SJSA1 (cell line): ENCODE measurements around the gene ACACA. TPM values are rescaled to one million over a fixed set of nuclear protein-coding genes. Genes with fewer than 3 reads are reported as not detected.
"Not testable (repeated sequence)": the region's sequence is repeated elsewhere in the genome, so short reads cannot be mapped to it uniquely, and the experiment has no call there.

Experiments
- DNase-seq, 2 experiments: peaks; one replicate each; pipeline ENCODE4 v3.0.0-alpha.2; 2015 to 2020; ENCODE audit warnings: low spot score in 2 of 2, low read depth in 1 of 2
- H3K27ac ChIP-seq: fragments of 250-450 bp; sonication (Bioruptor Pico); 2 replicates; pipeline ENCODE4 v1.5.1; 2020; ENCODE audit warnings: mild to moderate bottlenecking, moderate library complexity
- H3K27me3 ChIP-seq: fragments of 250-450 bp; sonication (Bioruptor Pico); replicated peaks from 2 replicates; pipeline ENCODE4 v1.5.1; 2020; ENCODE audit warnings: mild to moderate bottlenecking, moderate library complexity
- H3K36me3 ChIP-seq: fragments of 250-450 bp; sonication (Bioruptor Pico); 2 replicates; pipeline ENCODE4 v1.5.1; 2020; ENCODE audit warnings: mild to moderate bottlenecking
- H3K4me1 ChIP-seq: fragments of 250-450 bp; sonication (Bioruptor Pico); replicated peaks from 2 replicates; pipeline ENCODE4 v1.6.1; 2021; ENCODE audit warnings: mild to moderate bottlenecking
- H3K4me3 ChIP-seq: fragments of 250-450 bp; sonication (Bioruptor Pico); 2 replicates; pipeline ENCODE4 v1.5.1; 2020; ENCODE audit warnings: mild to moderate bottlenecking
- H3K9me3 ChIP-seq: fragments of 250-450 bp; sonication (Bioruptor Pico); replicated peaks from 2 replicates; pipeline ENCODE4 v1.5.1; 2020; ENCODE audit warnings: mild to moderate bottlenecking
- total RNA-seq: library from RNA; depleted of rRNA; stranded (reverse); fragments of >200 nt; shearing (Covaris generic); gene quantifications from 2 replicates; pipeline ENCODE4 v1.2.3, GENCODE V29; 2014

The ACACA gene
- total RNA-seq, 1 experiment from 2014 or later = 23.4 TPM

DNA sequence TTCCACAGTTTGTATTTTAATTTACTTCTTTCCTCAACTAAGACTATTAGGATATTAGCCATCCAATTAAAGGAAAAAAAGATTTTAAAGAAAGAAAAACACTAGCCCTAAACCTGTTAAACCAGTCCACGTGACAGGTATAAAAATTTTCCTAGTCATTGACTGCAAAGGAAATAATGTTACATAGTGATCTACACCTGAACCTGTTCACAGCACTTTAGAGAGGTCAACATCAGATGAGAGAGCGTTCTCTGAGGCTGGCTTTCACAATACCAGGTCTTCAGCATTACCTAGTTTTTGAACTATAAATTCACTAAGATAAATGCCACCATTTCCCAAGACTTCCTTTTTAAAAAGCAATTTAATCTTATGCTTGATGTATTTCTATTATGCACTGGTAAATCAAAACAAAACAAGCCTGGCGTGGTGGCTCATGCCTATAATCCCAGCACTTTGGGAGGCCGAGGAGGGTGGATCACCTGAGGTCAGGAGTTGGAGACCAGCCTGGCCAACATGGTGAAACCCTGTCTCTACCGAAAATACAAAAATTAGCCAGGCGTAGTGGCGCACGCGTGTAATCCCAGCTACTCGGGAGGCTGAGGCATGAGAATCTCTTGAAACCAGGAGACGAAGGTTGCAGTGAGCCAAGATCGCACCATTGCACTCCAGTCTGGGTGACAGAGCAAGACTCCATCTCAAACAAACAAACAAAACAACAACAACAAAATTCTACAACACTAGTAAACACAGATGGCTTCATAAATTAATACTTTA is 49.7 kb downstream of the ACACA start:
- not testable (repeated sequence) for H3K9me3 ChIP-seq, H3K36me3 ChIP-seq, H3K4me3 ChIP-seq, H3K27ac ChIP-seq, DNase-seq, H3K27me3 ChIP-seq
- peaks cover 20% of the 10 kb centered on the region for H3K4me1 ChIP-seq

DNA sequence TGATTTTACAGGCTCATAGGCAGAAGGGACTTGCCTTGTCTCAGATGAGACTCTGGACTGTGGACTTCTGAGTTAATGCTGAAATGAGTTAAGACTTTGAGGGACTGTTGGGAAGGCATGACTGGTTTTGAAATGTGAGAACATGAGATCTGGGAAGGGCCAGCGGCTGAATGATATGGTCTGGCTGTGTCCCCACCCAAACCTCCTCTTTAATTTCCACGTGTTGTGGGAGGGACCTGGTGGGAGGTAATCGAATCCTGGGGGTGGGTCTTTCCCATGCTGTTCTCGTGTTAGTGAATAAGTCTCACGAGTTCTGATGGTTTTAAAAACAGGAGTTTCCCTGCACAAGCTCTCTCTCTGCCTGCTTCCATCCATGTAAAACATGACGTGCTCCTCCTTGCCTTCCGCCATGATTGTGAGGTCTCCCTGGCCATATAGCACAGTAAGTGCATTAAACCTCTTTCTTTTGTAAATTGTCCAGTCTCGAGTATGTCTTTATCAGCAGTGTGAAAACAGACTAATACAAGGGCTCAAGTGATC is 59.7 kb downstream of the ACACA start:
- H3K9me3 ChIP-seq, H3K36me3 ChIP-seq, H3K27ac ChIP-seq, H3K27me3 ChIP-seq, H3K4me1 ChIP-seq, H3K4me3 ChIP-seq, DNase-seq: not testable (repeated sequence)

DNA sequence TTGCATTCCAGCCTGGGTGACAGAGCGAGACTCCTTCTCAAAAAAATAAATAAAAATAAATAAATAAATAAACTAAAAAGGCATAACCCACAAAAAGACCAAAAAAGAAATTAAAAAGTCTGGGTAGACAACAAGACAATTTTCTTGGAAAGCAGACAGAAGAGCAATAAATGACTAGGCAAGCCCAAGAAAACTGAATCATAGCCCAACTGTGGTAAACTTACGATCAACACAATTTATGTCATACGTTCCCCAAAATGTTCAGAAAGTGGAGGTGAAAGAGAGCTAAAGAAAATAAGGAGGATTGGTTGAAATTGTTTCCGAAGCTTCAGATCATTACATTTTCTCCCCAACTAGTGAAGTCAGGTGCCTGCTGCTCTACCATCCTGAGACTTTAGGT is 62.1 kb downstream of the ACACA start:
- no peak overlapping the region for H3K27ac ChIP-seq
- no peak for DNase-seq
- H3K27me3 ChIP-seq = no peaks in the 10 kb centered on the region
- H3K4me1 ChIP-seq = no peaks in the 10 kb centered on the region
- H3K36me3 ChIP-seq = no peaks in the 10 kb centered on the region
- no peak overlapping the region for H3K4me3 ChIP-seq
- H3K9me3 ChIP-seq = no peaks in the 10 kb centered on the region

DNA sequence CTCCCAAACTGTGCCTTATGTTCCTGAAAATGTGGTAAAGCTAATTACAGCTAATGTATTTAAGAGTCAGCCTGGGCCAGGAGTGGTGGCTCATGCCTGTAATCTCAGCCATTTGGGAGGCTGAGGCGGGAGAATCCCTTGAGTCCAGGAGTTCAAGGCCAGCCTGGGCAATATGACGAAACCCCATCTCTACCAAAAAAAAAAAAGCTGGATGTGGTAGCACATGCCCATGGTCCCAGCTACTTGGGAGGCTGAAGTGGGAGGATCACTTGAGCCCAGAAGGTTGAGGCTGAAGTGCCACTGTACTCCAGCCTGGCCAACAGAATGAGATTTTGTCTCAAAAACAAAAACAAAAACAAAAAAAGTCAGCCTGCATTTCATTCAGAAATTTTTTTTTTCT is 64.0 kb downstream of the ACACA start:
- Histone ChIP-seq H3K36me3 (no peaks in the 10 kb centered on the region), H3K27me3 (no peaks in the 10 kb centered on the region), H3K4me3 (no peak overlapping the region), H3K27ac (no peak overlapping the region), H3K9me3 (no peaks in the 10 kb centered on the region; the same call in 1 of the 2 replicates), H3K4me1 (no peaks in the 10 kb centered on the region)
- DNase-seq = no peak

DNA sequence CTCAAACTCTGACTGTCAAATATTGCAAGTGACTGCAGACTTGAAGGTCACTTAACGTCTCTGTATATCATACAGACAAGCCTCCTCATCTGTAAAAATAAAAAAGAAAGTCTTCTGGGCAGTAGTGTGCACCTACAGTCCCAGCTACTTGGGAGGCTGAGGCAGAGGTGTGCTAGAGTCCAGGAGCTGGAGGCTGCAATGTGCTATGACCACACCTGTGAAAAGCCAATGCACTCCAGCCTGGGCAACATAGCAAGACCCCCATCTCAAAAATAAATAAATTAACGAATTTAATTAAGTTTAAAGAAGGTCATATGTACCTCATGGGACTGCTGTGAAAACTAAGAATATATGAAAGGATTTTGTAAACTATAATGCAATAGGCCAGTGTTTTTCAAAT is 65.8 kb downstream of the ACACA start:
- Histone ChIP-seq H3K4me3 (no peak overlapping the region), H3K36me3 (peaks cover 5% of the 10 kb centered on the region; the same call in 1 of the 2 replicates), H3K4me1 (no peaks in the 10 kb centered on the region), H3K27me3 (no peaks in the 10 kb centered on the region), H3K9me3 (no peaks in the 10 kb centered on the region; the same call in 1 of the 2 replicates), H3K27ac (no peak overlapping the region)
- no peak for DNase-seq

DNA sequence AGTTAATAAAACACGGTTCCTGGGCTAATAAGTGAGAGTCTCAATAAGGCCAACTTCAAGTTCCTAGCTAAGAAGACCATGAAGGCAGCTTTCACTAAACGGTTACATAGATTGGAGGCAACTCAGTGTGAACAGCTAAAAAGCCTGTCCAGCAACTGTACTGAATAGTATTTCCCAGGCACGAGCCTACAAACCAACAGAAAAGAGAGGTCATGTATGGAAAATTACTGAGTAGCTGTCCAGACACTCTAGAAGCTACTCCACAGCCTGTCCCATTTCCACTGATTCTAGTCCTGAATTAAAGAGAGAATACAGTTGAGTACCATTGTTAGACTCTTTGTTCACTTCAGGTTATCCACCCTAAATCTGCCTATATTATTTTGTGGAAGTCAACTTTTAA is 67.3 kb downstream of the ACACA start:
- Histone ChIP-seq H3K27ac (no peak overlapping the region), H3K9me3 (no peaks in the 10 kb centered on the region; the same call in 1 of the 2 replicates), H3K36me3 (peaks cover 5% of the 10 kb centered on the region; the same call in 1 of the 2 replicates), H3K4me3 (no peak overlapping the region), H3K27me3 (no peaks in the 10 kb centered on the region), H3K4me1 (no peaks in the 10 kb centered on the region)
- no peak for DNase-seq

DNA sequence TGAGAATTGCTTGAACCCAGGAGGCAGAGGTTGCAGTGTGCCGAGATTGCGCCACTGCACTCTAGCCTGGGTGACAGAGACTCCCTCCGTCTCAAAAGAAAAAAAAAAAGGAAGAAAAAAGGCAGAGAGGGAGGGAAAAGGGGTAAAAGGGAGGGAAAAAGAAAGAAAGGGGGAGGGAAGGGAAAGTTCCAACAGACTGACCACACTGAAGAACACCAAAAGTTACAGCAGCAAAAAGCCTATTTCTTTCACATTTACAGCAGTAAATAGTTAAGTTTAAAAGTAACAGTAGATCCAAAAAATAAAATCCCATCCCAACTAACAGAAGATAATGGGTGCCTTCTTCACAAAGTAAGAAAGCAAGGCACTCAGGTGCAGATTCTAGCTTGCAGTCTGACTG is 67.8 kb downstream of the ACACA start:
- no peaks in the 10 kb centered on the region; the same call in 1 of the 2 replicates for H3K9me3 ChIP-seq
- H3K4me1 ChIP-seq = no peaks in the 10 kb centered on the region
- peaks cover 5% of the 10 kb centered on the region; the same call in 1 of the 2 replicates for H3K36me3 ChIP-seq
- H3K4me3 ChIP-seq = no peak overlapping the region
- no peak overlapping the region for H3K27ac ChIP-seq
- no peak for DNase-seq
- H3K27me3 ChIP-seq = no peaks in the 10 kb centered on the region

DNA sequence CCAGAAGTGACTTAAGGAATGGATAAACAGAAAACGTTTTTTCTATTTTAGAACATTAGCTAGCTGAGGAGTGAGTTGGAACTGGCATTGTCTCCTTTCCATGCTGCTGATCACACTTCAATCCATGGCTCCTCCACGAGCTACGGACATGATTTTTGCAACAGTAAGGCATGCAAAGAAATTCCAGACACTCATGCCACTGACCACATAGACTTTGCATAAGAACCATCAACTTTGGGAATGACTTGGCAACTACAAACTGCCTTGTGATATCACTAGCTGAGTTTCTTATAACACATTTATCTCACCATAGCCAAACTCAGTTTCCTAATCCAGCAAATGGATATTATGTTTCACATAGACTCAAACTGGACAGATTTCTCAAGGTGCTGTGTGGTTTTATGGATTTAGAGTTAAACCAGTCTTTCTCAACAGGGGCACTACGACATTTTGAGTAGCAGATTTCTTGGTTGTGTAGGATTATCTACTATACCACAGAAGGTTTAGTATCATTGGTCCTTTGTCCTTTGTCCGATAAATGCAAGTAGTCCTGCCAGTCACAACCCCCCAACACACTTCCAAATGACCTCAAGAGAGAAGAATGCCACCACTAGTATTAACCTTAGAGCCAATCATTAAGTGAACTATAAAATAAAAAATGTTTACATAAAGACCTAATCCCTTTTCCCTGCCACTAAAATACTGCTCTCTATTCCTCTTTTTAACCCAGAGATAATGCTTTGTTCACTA is 79.1 kb downstream of the ACACA start:
- Histone ChIP-seq H3K27me3 (no peaks in the 10 kb centered on the region), H3K27ac (no peak overlapping the region)
- DNase-seq = no peak

DNA sequence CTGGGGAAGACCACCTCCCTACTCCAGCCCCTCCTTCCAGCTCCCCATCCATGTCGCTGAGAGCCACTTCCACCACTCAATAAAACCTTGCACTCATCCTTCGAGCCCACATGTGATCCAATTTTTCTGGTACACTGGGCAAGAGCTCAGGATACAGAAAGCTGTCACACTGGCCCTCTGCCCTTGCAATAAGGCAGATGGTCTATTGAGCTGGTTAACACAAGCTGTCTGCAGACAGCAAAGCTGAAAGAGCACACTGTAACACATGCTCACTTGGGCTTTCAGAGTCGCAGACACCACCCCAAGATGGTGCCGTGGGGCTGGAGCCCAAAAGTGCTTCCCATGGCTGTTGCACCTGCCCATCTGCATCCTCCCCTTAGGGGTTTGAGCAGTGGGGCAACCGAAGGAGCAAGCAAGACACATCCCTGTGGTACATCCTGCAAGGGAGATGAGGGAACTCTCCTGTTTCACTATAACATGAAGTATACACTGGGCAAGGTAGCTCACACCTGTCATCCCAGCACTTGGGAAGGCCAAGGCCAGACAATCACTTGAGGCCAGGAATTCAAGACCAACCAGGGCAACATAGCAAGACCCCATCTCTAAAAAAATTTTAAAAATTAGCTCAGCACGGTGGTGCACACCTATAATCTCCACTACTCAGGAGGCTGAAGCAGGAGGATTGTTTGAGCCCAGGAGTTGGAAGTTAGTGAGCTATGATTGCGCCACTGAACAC is 83.6 kb downstream of the ACACA start:
- Histone ChIP-seq H3K9me3 (no peaks in the 10 kb centered on the region), H3K4me3 (no peak overlapping the region), H3K4me1 (no peaks in the 10 kb centered on the region), H3K27me3 (no peaks in the 10 kb centered on the region), H3K27ac (no peak overlapping the region), H3K36me3 (peaks cover 6% of the 10 kb centered on the region; the same call in 1 of the 2 replicates)
- DNase-seq = no peak

More for the DNA sequence above, 79.1 kb downstream of the ACACA start:
- Histone ChIP-seq H3K36me3 (peaks cover 15% of the 10 kb centered on the region), H3K9me3 (no peaks in the 10 kb centered on the region), H3K4me1 (no peaks in the 10 kb centered on the region), H3K4me3 (no peak overlapping the region)

DNA sequence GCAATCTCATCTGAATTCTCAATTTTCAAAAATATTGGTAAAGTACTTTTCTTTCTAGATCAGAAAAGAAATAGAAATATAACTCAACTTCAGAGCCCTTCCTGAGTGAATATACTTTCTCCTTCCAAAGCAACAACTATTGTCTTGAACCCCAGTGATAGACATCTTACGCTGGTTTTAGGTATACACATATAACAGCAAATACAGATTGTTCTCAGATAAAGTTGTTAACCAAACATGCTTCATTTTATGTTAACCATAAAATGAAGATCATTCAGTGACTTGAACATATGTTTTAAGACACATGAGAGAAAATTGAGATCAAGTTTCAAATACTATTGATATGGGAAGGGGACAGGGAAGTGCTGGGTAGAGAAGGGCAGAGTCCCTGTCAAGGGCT is 84.5 kb downstream of the ACACA start:
- Histone ChIP-seq H3K4me3 (no peak overlapping the region), H3K27ac (no peak overlapping the region), H3K9me3 (no peaks in the 10 kb centered on the region), H3K36me3 (peaks cover 5% of the 10 kb centered on the region; the same call in 1 of the 2 replicates), H3K4me1 (no peaks in the 10 kb centered on the region), H3K27me3 (no peaks in the 10 kb centered on the region)
- no peak for DNase-seq

DNA sequence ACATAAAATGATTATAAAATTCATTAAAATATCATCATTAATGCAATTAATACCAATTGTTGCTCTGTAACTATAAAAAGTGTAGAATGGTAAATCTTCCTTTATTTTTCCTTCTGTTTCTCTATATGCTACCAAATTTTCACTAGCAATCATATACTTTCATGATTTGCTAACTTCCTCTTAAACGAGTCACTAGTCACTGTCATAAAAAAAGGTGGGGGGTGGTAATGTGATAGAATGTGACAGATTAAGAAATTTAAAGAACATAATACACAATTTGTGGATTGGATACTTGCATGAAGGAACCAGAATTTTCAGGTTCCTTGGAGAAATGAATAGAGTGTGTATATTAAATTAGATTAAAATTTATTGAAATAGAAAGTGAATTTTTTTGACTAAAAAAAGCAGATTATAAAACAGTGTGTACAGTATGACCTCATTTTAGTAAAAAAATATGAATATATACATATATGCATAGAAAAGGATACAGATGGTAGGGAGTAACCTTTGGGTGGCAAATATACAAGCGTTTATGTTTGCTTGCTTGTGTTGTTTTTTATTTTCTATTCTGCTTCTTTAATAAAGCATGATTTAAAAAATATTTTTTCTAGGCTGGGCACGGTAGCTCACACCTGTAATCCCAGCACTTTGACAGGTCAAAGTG is 87.6 kb downstream of the ACACA start:
- no peaks in the 10 kb centered on the region for H3K27me3 ChIP-seq
- DNase-seq = no peak
- no peaks in the 10 kb centered on the region for H3K4me1 ChIP-seq
- H3K36me3 ChIP-seq = peaks cover 4% of the 10 kb centered on the region; the same call in 1 of the 2 replicates
- no peak overlapping the region for H3K4me3 ChIP-seq
- no peaks in the 10 kb centered on the region for H3K9me3 ChIP-seq
- H3K27ac ChIP-seq = no peak overlapping the region

DNA sequence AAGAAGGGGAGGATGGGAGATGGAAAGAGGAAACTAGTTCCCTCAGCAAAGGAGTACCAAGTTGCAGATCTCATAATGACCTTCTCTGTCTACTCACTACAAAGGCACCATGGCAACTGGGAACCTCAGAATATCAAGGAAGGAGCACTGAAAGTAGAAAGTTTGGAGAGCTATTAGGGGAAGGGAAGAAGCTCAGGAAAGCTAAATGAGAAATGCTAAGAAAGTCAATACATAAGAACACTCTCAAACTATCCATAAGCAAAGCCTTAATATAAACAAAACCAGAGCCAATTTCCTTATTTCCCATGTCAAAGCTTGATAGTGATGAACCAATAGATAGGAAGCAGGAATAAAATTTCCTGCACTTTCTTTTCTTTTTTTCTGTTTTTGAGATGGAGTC is 88.8 kb downstream of the ACACA start:
- no peaks in the 10 kb centered on the region for H3K9me3 ChIP-seq
- no peaks in the 10 kb centered on the region for H3K27me3 ChIP-seq
- no peak overlapping the region for H3K4me3 ChIP-seq
- H3K36me3 ChIP-seq = peaks cover 4% of the 10 kb centered on the region; the same call in 1 of the 2 replicates
- no peak overlapping the region for H3K27ac ChIP-seq
- H3K4me1 ChIP-seq = no peaks in the 10 kb centered on the region
- DNase-seq = no peak

DNA sequence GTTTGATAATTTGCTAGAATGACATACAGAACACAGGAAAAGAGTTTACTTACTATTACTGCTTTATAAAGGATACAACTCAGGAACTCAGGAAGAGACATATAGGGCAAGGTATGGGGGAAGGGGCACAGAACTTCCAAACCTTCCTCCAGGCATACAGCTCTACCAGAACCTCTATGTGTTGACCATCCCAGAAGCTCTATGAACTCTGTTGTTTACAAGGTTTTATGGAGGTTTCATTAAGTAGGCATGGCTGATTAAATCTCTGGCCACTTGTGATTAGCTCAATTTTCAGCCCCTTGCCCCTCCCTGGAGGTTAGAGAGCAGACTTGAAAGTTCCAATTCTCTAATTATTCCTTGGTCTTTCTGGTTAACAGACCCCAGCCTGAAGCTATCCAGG is 91.0 kb downstream of the ACACA start:
- Histone ChIP-seq H3K9me3 (no peaks in the 10 kb centered on the region), H3K27me3 (no peaks in the 10 kb centered on the region), H3K27ac (no peak overlapping the region), H3K36me3 (peaks cover 4% of the 10 kb centered on the region; the same call in 1 of the 2 replicates), H3K4me1 (no peaks in the 10 kb centered on the region), H3K4me3 (no peak overlapping the region)
- no peak for DNase-seq
